ENCODE results near the gene FBLN7. TPM values are rescaled to one million over a fixed set of nuclear protein-coding genes. Genes with fewer than 3 reads are reported as not detected.

The FBLN7 gene
- total and polyA plus RNA-seq, 2 of the 8 experiments (the other 6 are each of a cell fraction or from before 2014, with no cell fraction given), result 0.30 to 0.77 TPM

GRCh38 chr2:112151271-112151670 is 13.1 kb downstream of the FBLN7 start:
- no peak overlapping the region for H4K91ac ChIP-seq (replicated peaks; ENCODE audit: insufficient read length, low read length)
- H2BK12ac ChIP-seq (ENCODE audit: low read depth, low read length), result no peak overlapping the region
- H2AK5ac ChIP-seq (ENCODE audit: low read depth, low read length), result no peak overlapping the region
- no peak overlapping the region for H3K4me2 ChIP-seq (ENCODE audit: insufficient read depth in 1 of 2, low read depth in 2 of 2, low read length in 2 of 2)
- DNase-seq (ENCODE audit: low read depth in 1 of 2, low spot score in 2 of 2) (no peak), FAIRE-seq (no peak)
- TF ChIP-seq ASH2L (IDR thresholded peaks at IDR 0.05; ENCODE audit: low read length) (no peak), JUND (IDR thresholded peaks at IDR 0.05; ENCODE audit: low read length) (no peak), RBBP5 (IDR thresholded peaks at IDR 0.05; ENCODE audit: borderline replicate concordance, low read depth, low read length) (no peak), BCL11A (IDR thresholded peaks at IDR 0.05; ENCODE audit: low read depth in 2 of 2, low read length in 2 of 2) (no peak), JUN (IDR thresholded peaks at IDR 0.05; ENCODE audit: low read depth, low read length) (no peak), MAX (IDR thresholded peaks at IDR 0.05) (no peak), EP300 (IDR thresholded peaks at IDR 0.05; ENCODE audit: borderline replicate concordance in 1 of 2, low read depth in 2 of 2, low read length in 2 of 2) (no peak)
- no peak overlapping the region for H3K14ac ChIP-seq (ENCODE audit: insufficient read length)
- H2BK5ac ChIP-seq (ENCODE audit: low read depth, low read length), result no peak overlapping the region
- H3K23me2 ChIP-seq (ENCODE audit: low read depth, low read length), result no peaks in the 10 kb centered on the region
- H3K18ac ChIP-seq (ENCODE audit: extremely low read depth, low read length), result no peak overlapping the region
- no peak overlapping the region for H4K5ac ChIP-seq (ENCODE audit: insufficient read length, low read depth, low read length)
- peaks cover 0 to 7% (median 2%) of the 10 kb centered on the region in 4 experiments; a peak in 3 of 7 replicates for H3K4me1 ChIP-seq (replicated peaks in 1 of 4; ENCODE audit: control insufficient read depth in 3 of 4, insufficient read depth in 4 of 4, low read length in 3 of 4)
- no peak overlapping the region for H4K8ac ChIP-seq (ENCODE audit: extremely low read depth, insufficient read depth, low read length)
- H3K27me3 ChIP-seq (replicated peaks in 1 of 4; ENCODE audit: control insufficient read depth in 3 of 4, extremely low read depth in 1 of 4, insufficient read depth in 3 of 4, low read length in 3 of 4), result no peaks in the 10 kb centered on the region; a peak in 1 of 7 replicates
- no peak overlapping the region for H2BK120ac ChIP-seq (replicated peaks; ENCODE audit: low read depth, low read length)
- no peak overlapping the region for H2BK15ac ChIP-seq (ENCODE audit: low read length)
- no peak overlapping the region for H3K4me3 ChIP-seq (ENCODE audit: extremely low read depth in 1 of 4, insufficient read depth in 2 of 4, low read depth in 3 of 4, low read length in 4 of 4)
- CTCF ChIA-PET (ENCODE audit: partially characterized antibody), result interaction anchor here (0.5 kb wide), 1 partner anchor 36 kb away, joined by 3 read pairs; no protein-coding TSS in a partner anchor
- H2BK20ac ChIP-seq (ENCODE audit: low read length), result no peak overlapping the region
- no peaks in the 10 kb centered on the region for H3K79me2 ChIP-seq (ENCODE audit: control insufficient read depth in 1 of 2, insufficient read depth in 2 of 2, low read length in 2 of 2)
- H3K56ac ChIP-seq (replicated peaks; ENCODE audit: insufficient read length, low read depth, low read length), result no peak overlapping the region
- 91% methylated on average over 5 of the region's 5 CpGs; no CpG with 5 or more reads in 1 of the 2 experiments for WGBS, 2 experiments (ENCODE audit: extremely low coverage in 1 of 2, insufficient coverage in 1 of 2, insufficient read length in 1 of 2, insufficient replicate concordance in 2 of 2, low coverage in 1 of 2, low lambda C conversion rate in 2 of 2, missing lambda C conversion rate in 1 of 2)
- no peak overlapping the region for H3K27ac ChIP-seq (ENCODE audit: low read depth, low read length)
- POLR2A ChIA-PET (ENCODE audit: partially characterized antibody), result interaction anchor here (1.2 kb wide), 1 partner anchor 10 kb away, joined by 3 read pairs; no protein-coding TSS in a partner anchor
- H3K9ac ChIP-seq (replicated peaks in 1 of 4; ENCODE audit: extremely low read depth in 1 of 4, low read depth in 3 of 4, low read length in 3 of 4), result no peak overlapping the region
- no peaks in the 10 kb centered on the region for H3K36me3 ChIP-seq (ENCODE audit: control insufficient read depth in 2 of 4, insufficient read depth in 4 of 4, low read length in 3 of 4)
- no peaks in the 10 kb centered on the region for H4K20me1 ChIP-seq (replicated peaks in 1 of 2; ENCODE audit: control insufficient read depth in 1 of 2, insufficient read depth in 2 of 2, low read length in 2 of 2)
- no peak overlapping the region for H3K4ac ChIP-seq (replicated peaks; ENCODE audit: insufficient read length, low read depth, low read length)
- H3K9me3 ChIP-seq (ENCODE audit: insufficient read depth in 2 of 2, low read depth in 1 of 2, low read length in 1 of 2), result no peaks in the 10 kb centered on the region
- H3K79me1 ChIP-seq (ENCODE audit: low read depth, low read length), result no peaks in the 10 kb centered on the region
- H2AFZ ChIP-seq (ENCODE audit: low read length), result no peak overlapping the region
- H3K23ac ChIP-seq (ENCODE audit: insufficient read length), result no peak overlapping the region

Measured in H1 (cell line).